SIG-M5 (cell line): Measurements from ENCODE around the gene FAM107B.
"Not testable (repeated sequence)": the region's sequence is repeated elsewhere in the genome, so short reads cannot be mapped to it uniquely, and the experiment has no call there.

ENCODE experiments used
- DNase-seq: peaks from one replicate; lab custom pipeline; 2025; lab: John Stamatoyannopoulos, UW

FAM107B gene

GRCh38 chr10:14774797-14775196, at the start of gene FAM107B:
TSS of gene FAM107B (minus strand) at chr10:14774897. CDS start at chr10:14774663, 234 bp downstream.
- DNase-seq, result no peak

- DNase-seq, result no peak
Observed at GRCh38 chr10:14823966-14824365, 49.3 kb upstream of the FAM107B start.

GRCh38 chr10:14822879-14823755, 48.4 kb upstream of the FAM107B start:
- DNase-seq, result no peak

GRCh38 chr10:14821635-14822375, 47.1 kb upstream of the FAM107B start:
- DNase-seq, result no peak

GRCh38 chr10:14820775-14821154, 46.1 kb upstream of the FAM107B start:
- no peak for DNase-seq

GRCh38 chr10:14820010-14820774, 45.5 kb upstream of the FAM107B start:
- DNase-seq, result no peak

GRCh38 chr10:14816717-14817116, 42.0 kb upstream of the FAM107B start:
- DNase-seq, result not testable (repeated sequence)

- DNase-seq, result no peak
Observed at GRCh38 chr10:14815681-14816080, 41.0 kb upstream of the FAM107B start.

- DNase-seq, result no peak
Observed at GRCh38 chr10:14812271-14812670, 37.6 kb upstream of the FAM107B start.

GRCh38 chr10:14810969-14811953, 36.6 kb upstream of the FAM107B start:
- DNase-seq, result no peak

GRCh38 chr10:14806318-14806717, 31.6 kb upstream of the FAM107B start:
- no peak for DNase-seq

GRCh38 chr10:14803827-14804226, 29.1 kb upstream of the FAM107B start:
- no peak for DNase-seq

- no peak for DNase-seq
Observed at GRCh38 chr10:14801723-14802122, 27.0 kb upstream of the FAM107B start.

GRCh38 chr10:14800397-14800796, 25.7 kb upstream of the FAM107B start:
- DNase-seq, result no peak

GRCh38 chr10:14798636-14799035, 23.9 kb upstream of the FAM107B start:
- no peak for DNase-seq

- no peak for DNase-seq
Observed at GRCh38 chr10:14787938-14788337, 13.2 kb upstream of the FAM107B start.

- DNase-seq, result no peak
Observed at GRCh38 chr10:14784459-14785055, 9.9 kb upstream of the FAM107B start.

GRCh38 chr10:14782691-14783363, 8.1 kb upstream of the FAM107B start:
- no peak for DNase-seq

- no peak for DNase-seq
Observed at GRCh38 chr10:14781763-14782162, 7.1 kb upstream of the FAM107B start.

- DNase-seq, result no peak
Observed at GRCh38 chr10:14779001-14779651, 4.4 kb upstream of the FAM107B start.
